NCI-H1436 (cell line): ENCODE measurements around the gene KCNK15.
"Not testable (repeated sequence)": the region's sequence is repeated elsewhere in the genome, so short reads cannot be mapped to it uniquely, and the experiment has no call there.

Source experiments
- DNase-seq: peaks from one replicate; lab custom pipeline; 2025; lab: John Stamatoyannopoulos, UW

KCNK15 gene

GRCh38 chr20:44759595-44759994 is 13.9 kb downstream of the KCNK15 start:
- no peak for DNase-seq

DNA sequence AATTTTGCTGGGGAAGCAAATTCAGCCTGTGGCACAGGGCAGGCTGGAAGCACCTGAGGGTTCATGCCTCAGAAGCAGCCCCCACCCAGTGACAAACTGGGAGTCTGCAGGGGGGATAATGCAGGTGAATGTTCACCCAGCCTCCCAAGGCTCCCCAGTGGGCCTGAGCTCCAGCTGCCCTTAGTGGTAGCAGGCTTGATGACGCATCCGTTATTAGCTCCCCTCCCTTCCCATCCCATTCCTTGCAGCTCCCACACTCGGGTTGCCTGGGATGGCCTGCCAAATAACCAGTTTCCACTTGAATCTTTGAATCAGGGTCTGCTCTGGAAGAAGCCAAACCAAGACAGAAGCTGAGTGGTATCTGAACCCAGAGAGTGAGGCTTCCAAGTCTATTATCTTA is 15.8 kb downstream of the KCNK15 start:
- no peak for DNase-seq

DNA sequence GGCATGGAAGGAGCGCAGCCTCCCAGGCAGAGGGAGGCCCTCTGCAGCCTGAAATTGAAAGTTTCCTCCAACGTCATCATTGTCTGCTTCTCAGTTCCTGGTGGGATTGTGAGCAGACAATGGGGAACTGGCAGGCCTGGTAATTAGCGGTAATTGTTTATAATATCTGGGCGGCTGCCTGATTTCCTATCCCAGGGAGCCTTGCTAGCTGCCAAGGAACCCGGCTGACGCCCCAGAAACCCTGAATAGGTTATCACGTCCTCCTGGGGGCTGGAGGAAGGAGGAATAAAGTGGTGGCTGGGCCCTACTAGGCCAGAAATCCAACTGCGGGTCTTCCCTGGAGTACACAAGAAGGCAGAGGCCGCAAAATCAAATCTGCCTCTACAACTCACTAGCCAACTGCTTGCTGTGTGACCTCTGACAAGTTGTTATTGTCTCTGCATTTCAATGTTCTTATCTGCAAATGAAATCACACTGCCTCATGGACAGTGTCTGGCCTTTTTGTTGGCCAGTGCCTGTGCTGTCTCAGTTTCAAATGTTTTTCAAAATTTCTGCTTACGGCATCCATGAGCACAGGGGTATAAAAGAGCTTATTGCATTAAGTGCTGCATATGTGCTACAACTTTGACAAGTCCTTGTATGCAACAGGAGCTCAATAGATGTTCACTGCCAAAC is 16.9 kb downstream of the KCNK15 start:
- DNase-seq = peak; percentile 39

DNA sequence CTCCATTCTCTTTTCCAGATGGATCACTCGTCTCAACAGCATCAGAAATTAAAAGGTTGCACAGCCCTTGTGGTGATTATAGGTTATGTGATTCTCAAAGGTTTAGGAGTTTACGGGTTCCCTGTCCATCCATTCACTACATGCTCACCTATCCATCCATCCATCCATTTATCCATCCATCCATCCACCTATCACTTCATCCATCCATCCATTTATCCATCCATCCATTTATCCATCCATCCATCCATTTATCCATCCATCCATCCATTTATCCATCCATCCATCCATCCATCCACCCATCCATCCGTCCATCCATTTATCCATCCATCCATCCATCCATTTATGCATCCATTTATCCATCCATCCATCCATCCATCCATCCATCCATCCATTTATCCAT is 18.1 kb downstream of the KCNK15 start:
- not testable (repeated sequence) for DNase-seq

GRCh38 chr20:44765091-44765490 is 19.4 kb downstream of the KCNK15 start:
- no peak for DNase-seq

- no peak for DNase-seq
These were observed 20.2 kb downstream of the KCNK15 start for GRCh38 chr20:44765701-44766347.

- no peak for DNase-seq
These were observed 22.6 kb downstream of the KCNK15 start for GRCh38 chr20:44768256-44768655.

GRCh38 chr20:44768854-44769480 is 23.3 kb downstream of the KCNK15 start:
- DNase-seq = no peak

- no peak for DNase-seq
These were observed 23.8 kb downstream of the KCNK15 start for GRCh38 chr20:44769481-44769863.

- DNase-seq = no peak
These were observed 25.0 kb downstream of the KCNK15 start for GRCh38 chr20:44770484-44771171.

DNA sequence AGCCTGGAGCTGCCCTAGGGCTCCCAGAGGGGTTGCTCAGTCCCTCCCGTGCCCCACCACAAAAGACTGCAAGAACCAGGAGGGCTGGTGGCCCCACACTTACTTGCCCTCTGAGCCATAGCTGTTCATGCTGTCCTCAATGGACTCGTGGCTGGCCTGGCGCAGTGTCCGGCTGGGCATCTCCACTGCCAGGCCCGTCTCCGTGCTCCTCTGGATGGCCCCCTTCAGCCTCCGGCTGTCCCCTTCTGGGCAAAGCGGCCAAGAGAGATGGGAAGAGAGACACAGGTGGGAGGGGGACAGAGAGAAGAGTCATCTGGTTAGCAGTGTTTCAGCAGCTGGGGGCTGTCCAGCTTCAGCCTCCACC is 25.5 kb downstream of the KCNK15 start:
- no peak for DNase-seq

- DNase-seq = no peak
These were observed 27.0 kb downstream of the KCNK15 start for GRCh38 chr20:44772636-44773035.

DNA sequence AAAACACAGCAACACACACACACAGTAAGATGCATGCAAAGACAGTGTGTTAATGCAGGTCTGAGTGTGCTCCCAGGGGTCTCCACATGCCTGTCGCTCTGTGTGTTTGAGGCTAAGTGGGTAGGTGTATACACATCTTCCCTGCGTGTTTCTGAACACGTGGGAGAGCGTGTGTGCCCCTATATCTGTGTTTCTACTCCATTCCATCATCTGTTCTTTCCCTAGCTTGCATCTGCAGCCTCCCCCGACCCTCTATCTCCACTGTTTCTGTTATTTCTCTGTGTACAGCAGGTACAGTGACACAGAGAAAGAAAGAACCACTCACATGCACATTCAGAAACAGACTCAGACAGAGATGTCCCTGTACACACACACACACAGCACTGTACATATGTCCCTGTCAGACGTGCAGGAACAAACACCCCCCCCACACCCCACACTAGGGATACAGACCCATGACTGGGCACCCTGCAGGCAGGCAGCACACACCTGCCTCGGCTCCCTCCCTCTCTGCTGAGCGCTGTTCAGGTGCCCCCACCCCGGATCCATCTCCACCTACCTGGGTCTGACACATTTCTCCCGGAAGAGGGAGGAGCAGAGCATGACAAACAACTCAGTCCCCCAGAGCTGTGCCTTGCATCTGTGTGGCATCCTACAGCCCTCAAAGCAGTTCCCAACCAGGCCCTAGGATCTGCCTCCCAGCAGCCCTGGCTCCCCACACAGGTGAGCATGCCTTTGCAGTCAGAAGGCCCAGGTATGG is 27.6 kb downstream of the KCNK15 start:
- DNase-seq = no peak

DNA sequence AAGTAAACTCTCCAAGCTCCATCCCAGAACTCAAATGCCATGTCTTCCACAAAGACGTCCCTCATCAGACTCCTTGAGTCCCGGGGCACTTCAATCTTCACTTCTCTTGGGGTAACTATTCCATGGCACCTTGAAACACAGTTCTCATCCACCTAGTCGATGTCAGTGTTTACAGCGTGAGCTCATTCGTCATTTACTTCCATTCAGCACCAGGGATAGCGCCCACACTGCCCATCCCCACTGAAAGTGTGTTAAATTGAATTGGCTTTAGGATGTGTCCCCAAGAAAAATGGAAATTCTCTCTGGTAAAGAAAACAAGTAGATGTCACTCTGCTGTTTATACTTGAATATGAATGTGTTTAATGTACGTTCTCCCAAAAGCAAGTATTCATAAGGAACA is 31.3 kb downstream of the KCNK15 start:
- DNase-seq = no peak

GRCh38 chr20:44780226-44780625 is 34.6 kb downstream of the KCNK15 start:
- DNase-seq = no peak

GRCh38 chr20:44781118-44781517 is 35.5 kb downstream of the KCNK15 start:
- no peak for DNase-seq

DNA sequence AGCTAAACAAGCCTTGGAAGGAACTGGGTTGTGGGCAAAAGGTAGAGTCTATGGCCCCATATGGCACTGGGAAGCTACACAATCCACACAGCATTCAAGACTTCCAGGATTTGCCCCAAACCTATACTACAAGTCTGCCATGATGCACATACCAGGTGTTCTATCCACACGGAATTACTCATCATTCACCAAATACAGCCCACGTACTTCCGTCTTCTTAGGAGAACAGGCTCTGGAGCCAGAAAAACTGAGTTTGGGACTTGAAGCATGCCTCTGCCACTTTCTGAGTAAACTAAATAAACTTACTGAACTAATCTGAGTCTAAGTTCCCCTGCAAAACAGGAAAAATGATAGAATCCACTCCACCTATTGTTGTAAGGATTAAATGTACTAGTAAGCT is 36.1 kb downstream of the KCNK15 start:
- DNase-seq = no peak

DNA sequence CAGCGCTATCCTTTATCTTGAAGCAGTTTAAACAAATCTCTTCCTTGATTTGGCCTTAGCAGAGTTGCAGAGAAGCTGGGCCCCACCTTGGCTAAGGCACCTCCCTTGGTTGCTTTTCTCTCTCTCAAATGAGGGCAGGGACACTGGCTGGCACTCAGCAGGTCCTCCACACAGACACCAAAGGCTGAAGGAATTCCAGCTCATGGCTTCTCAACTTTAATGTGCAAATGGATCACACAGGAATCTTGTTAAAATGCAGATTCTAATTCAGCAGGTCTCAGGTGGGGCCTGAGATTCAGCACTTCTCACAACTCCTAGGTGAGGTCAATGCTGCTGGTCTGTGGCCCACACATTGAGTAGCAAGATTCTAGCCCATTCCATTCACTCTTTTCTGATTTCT is 39.0 kb downstream of the KCNK15 start:
- no peak for DNase-seq

DNA sequence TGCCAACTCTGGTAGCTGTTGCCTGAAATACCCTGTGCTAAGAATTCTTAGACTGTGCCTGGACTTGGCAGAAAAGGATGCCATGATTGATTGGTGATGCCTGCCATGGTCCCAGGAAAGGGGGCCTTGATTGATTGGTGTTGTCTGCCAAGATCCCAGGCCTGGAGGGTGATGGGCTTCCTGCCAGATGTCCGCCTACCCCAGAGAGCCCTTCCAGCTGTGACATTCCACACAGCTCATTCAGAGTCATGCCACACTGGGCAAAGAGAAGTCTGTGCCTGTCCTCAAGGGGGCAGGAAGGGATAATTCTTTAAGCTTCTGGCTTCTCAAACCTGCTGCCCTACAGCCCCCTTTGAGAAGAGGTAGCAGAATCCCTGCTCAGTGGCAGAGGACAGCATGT is 40.1 kb downstream of the KCNK15 start:
- DNase-seq = no peak

- DNase-seq = no peak
These were observed 41.6 kb downstream of the KCNK15 start for GRCh38 chr20:44787299-44787698.

- no peak for DNase-seq
These were observed 43.2 kb downstream of the KCNK15 start for GRCh38 chr20:44788706-44789456.
